Stimulated activated naive CD4-positive, alpha-beta T cell treated with Interleukin-2 at 50 U/mL for 16 hours (primary cell): ENCODE results near the gene DNAJC16.

Experiments used
- DNase-seq: peaks from one replicate; lab custom pipeline; 2025; lab: John Stamatoyannopoulos, UW

Gene DNAJC16

GRCh38 chr1:15540186-15540585, 13.5 kb downstream of the DNAJC16 start:
- DNase-seq, result no peak

- DNase-seq, result no peak
These were observed 14.7 kb downstream of the DNAJC16 start for GRCh38 chr1:15541231-15541792.

- no peak for DNase-seq
These were observed 16.0 kb downstream of the DNAJC16 start for GRCh38 chr1:15542388-15543250.

- no peak for DNase-seq
These were observed 16.6 kb downstream of the DNAJC16 start for GRCh38 chr1:15543251-15543588.

- no peak for DNase-seq
These were observed 17.2 kb downstream of the DNAJC16 start for GRCh38 chr1:15543589-15544568.

- DNase-seq, result no peak
These were observed 20.0 kb downstream of the DNAJC16 start for GRCh38 chr1:15546641-15547040.

- no peak for DNase-seq
These were observed 23.9 kb downstream of the DNAJC16 start for GRCh38 chr1:15550573-15550972.

GRCh38 chr1:15557008-15557407, 30.4 kb downstream of the DNAJC16 start:
- no peak for DNase-seq

GRCh38 chr1:15557594-15557993, 30.9 kb downstream of the DNAJC16 start:
- DNase-seq, result no peak

- DNase-seq, result no peak
These were observed 31.9 kb downstream of the DNAJC16 start for GRCh38 chr1:15558516-15558915.

- no peak for DNase-seq
These were observed 32.7 kb downstream of the DNAJC16 start for GRCh38 chr1:15559189-15559810.

- no peak for DNase-seq
These were observed 41.9 kb downstream of the DNAJC16 start for GRCh38 chr1:15568387-15569073.

GRCh38 chr1:15570861-15571260, 44.2 kb downstream of the DNAJC16 start:
- no peak for DNase-seq

GRCh38 chr1:15571266-15571665, 44.6 kb downstream of the DNAJC16 start:
- DNase-seq, result no peak

GRCh38 chr1:15573477-15573876, 46.8 kb downstream of the DNAJC16 start:
- DNase-seq, result no peak

- no peak for DNase-seq
These were observed 48.1 kb downstream of the DNAJC16 start for GRCh38 chr1:15574741-15575140.

- no peak for DNase-seq
These were observed 49.0 kb downstream of the DNAJC16 start for GRCh38 chr1:15575549-15576150.

GRCh38 chr1:15577691-15578090, 51.0 kb downstream of the DNAJC16 start:
- no peak for DNase-seq

GRCh38 chr1:15578921-15579682, 52.5 kb downstream of the DNAJC16 start:
- DNase-seq, result no peak

- DNase-seq, result no peak
These were observed 53.0 kb downstream of the DNAJC16 start for GRCh38 chr1:15579683-15580047.
